ENCODE results near the gene NECTIN3. TPM values are rescaled to one million over a fixed set of nuclear protein-coding genes. Genes with fewer than 3 reads are reported as not detected.

Gene NECTIN3
- polyA plus RNA-seq, 1 experiment, result 98.3 TPM

GRCh38 chr3:111035316-111035715 is 36.3 kb upstream of the NECTIN3 start:
- no peaks in the 10 kb centered on the region for H3K9me3 ChIP-seq (ENCODE audit: control insufficient read depth, insufficient read depth, low read length)
- no peak for TF ChIP-seq CTCF (IDR thresholded peaks at IDR 0.05; ENCODE audit: low read depth, low read length)
- no peak for DNase-seq (ENCODE audit: low read depth, low spot score)
- no peak overlapping the region for H3K27ac ChIP-seq (ENCODE audit: low read depth, low read length)
- H3K27me3 ChIP-seq (ENCODE audit: control insufficient read depth, insufficient read depth, low read length), result no peaks in the 10 kb centered on the region
- ChIA-PET CTCF (no interaction called here), POLR2A (no interaction called here)
- H3K4me3 ChIP-seq (ENCODE audit: low read depth, low read length), result no peak overlapping the region

GRCh38 chr3:111035902-111036301 is 35.7 kb upstream of the NECTIN3 start:
- Histone ChIP-seq H3K27me3 (ENCODE audit: control insufficient read depth, insufficient read depth, low read length) (no peaks in the 10 kb centered on the region), H3K9me3 (ENCODE audit: control insufficient read depth, insufficient read depth, low read length) (no peaks in the 10 kb centered on the region), H3K4me3 (ENCODE audit: low read depth, low read length) (no peak overlapping the region), H3K27ac (ENCODE audit: low read depth, low read length) (no peak overlapping the region)
- TF ChIP-seq CTCF (IDR thresholded peaks at IDR 0.05; ENCODE audit: low read depth, low read length), result no peak
- CTCF ChIA-PET, result no interaction called here
- DNase-seq (ENCODE audit: low read depth, low spot score), result no peak
- POLR2A ChIA-PET, result no interaction called here

DNA sequence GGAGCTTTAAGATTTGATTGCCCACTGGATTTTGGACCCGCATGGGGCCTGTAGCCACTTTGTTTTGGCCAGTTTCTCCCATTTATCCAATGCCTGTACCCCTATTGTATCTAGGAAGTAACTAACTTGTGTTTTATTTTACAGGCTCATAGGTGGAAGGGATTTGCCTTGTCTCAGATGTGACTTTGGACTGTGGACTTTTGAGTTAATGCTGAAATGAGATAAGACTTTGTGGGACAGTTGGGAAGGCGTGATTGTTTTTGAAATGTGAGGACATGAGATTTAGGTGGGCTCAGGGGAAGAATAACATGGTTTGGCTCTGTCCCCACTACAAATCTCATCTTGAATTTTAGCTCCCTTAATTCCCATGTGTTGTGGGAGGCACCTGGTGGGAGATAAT is 30.7 kb upstream of the NECTIN3 start:
- ChIA-PET POLR2A (no interaction called here), CTCF (no interaction called here)
- Histone ChIP-seq H3K4me3 (ENCODE audit: low read depth, low read length) (no peak overlapping the region), H3K27ac (ENCODE audit: low read depth, low read length) (no peak overlapping the region), H3K9me3 (ENCODE audit: control insufficient read depth, insufficient read depth, low read length) (no peaks in the 10 kb centered on the region), H3K27me3 (ENCODE audit: control insufficient read depth, insufficient read depth, low read length) (no peaks in the 10 kb centered on the region)
- no peak for DNase-seq (ENCODE audit: low read depth, low spot score)
- TF ChIP-seq CTCF (IDR thresholded peaks at IDR 0.05; ENCODE audit: low read depth, low read length), result no peak

DNA sequence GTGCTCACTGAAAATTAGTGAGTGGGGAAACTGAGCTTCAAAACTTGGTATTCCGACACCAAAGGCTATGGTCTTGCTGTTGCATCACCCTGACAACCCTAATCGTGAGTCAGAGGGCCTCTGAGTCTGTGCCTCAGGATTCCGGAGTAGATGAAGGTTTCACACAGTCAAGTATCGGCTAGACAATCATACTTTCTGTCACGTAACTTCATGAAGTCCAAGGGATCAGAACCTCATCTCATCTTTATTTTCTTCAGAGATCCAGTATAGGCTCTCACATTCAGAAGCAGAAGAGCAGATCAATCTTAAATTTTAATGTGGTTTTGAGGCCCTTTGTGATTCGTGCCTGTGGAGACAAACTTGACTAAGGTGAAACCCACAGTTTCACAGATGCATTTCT is 26.1 kb upstream of the NECTIN3 start:
- H3K4me3 ChIP-seq (ENCODE audit: low read depth, low read length), result no peak overlapping the region
- H3K27me3 ChIP-seq (ENCODE audit: control insufficient read depth, insufficient read depth, low read length), result no peaks in the 10 kb centered on the region
- POLR2A ChIA-PET, result no interaction called here
- CTCF ChIA-PET, result no interaction called here
- no peak for TF ChIP-seq CTCF (IDR thresholded peaks at IDR 0.05; ENCODE audit: low read depth, low read length)
- no peak for DNase-seq (ENCODE audit: low read depth, low spot score)
- no peak overlapping the region for H3K27ac ChIP-seq (ENCODE audit: low read depth, low read length)
- no peaks in the 10 kb centered on the region for H3K9me3 ChIP-seq (ENCODE audit: control insufficient read depth, insufficient read depth, low read length)

DNA sequence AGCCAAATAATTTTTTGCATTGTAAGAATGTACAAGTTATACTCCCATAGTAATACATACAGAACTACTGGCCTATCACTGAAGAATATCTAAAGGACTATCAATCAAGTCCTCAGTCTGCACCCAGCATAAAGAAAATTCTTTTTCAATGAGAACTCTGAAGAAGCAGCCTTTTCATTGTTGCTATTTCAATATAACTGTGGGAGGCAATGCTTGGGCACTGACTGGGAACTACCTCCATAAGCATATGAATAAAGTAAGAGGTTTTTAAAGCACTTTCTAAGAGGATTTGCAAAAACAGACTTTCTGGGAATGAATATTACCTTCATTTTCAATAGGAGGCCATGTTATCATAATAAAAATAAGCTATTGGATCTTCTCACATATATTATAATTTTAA is 24.6 kb upstream of the NECTIN3 start:
- no peak for TF ChIP-seq CTCF (IDR thresholded peaks at IDR 0.05; ENCODE audit: low read depth, low read length)
- Histone ChIP-seq H3K4me3 (ENCODE audit: low read depth, low read length) (no peak overlapping the region), H3K27ac (ENCODE audit: low read depth, low read length) (no peak overlapping the region), H3K27me3 (ENCODE audit: control insufficient read depth, insufficient read depth, low read length) (no peaks in the 10 kb centered on the region), H3K9me3 (ENCODE audit: control insufficient read depth, insufficient read depth, low read length) (no peaks in the 10 kb centered on the region)
- no peak for DNase-seq (ENCODE audit: low read depth, low spot score)
- CTCF ChIA-PET, result no interaction called here
- POLR2A ChIA-PET, result no interaction called here
